ENCODE results near the gene TTC39C. TPM values are rescaled to one million over a fixed set of nuclear protein-coding genes. Genes with fewer than 3 reads are reported as not detected.

TTC39C gene
- total RNA-seq, 1 experiment from 2014 or later = 24.0 TPM

DNA sequence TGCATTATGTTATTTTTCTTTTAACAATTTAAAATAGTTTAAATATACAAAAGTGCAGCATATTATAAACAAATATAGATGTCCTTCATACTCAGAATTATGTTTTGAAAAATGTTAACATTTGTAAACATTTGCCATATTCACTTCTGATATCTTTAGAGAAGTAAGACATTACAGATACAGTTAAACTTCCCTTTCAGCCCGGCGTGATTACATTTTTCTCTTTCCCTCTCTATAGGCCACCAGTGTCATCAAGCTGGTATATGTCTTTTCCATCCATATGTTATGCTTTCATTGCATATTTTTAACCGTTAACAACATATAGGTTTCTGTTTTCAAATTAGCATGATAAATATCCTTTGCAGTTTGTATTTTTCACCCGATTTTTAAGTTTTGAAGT, 27.1 kb downstream of the TTC39C start:
- Histone ChIP-seq H3K27ac (ENCODE audit: low read depth, low read length, poor library complexity, severe bottlenecking) (no peak overlapping the region), H3K36me3 (ENCODE audit: insufficient read depth, low read length, poor library complexity, severe bottlenecking) (no peaks in the 10 kb centered on the region), H3K9me3 (ENCODE audit: low read depth, low read length, poor library complexity, severe bottlenecking) (peaks cover 6% of the 10 kb centered on the region), H3K4me1 (ENCODE audit: insufficient read depth, low read length, poor library complexity, severe bottlenecking) (peaks cover 12% of the 10 kb centered on the region), H3K4me3 (ENCODE audit: low read depth, low read length, poor library complexity, severe bottlenecking) (no peak overlapping the region), H3K27me3 (replicated peaks; ENCODE audit: insufficient read depth, low read depth, low read length, poor library complexity) (no peaks in the 10 kb centered on the region)
- no TSS peak for BruUV-seq (replicated peaks)
- intact Hi-C loops (cut with micrococcal nuclease; ENCODE audit: unreplicated experiment) = no loop called here
- no peak for DNase-seq (ENCODE audit: low spot score)
- ChIA-PET CTCF (no interaction called here), POLR2A (ENCODE audit: low non-redundant PET) (interaction anchor here (0.5 kb wide), 1 partner anchor 28 kb away, joined by 4 read pairs; no protein-coding TSS in a partner anchor)
- TF ChIP-seq, protein P1, sequence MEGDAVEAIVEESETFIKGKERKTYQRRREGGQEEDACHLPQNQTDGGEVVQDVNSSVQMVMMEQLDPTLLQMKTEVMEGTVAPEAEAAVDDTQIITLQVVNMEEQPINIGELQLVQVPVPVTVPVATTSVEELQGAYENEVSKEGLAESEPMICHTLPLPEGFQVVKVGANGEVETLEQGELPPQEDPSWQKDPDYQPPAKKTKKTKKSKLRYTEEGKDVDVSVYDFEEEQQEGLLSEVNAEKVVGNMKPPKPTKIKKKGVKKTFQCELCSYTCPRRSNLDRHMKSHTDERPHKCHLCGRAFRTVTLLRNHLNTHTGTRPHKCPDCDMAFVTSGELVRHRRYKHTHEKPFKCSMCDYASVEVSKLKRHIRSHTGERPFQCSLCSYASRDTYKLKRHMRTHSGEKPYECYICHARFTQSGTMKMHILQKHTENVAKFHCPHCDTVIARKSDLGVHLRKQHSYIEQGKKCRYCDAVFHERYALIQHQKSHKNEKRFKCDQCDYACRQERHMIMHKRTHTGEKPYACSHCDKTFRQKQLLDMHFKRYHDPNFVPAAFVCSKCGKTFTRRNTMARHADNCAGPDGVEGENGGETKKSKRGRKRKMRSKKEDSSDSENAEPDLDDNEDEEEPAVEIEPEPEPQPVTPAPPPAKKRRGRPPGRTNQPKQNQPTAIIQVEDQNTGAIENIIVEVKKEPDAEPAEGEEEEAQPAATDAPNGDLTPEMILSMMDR (conservative IDR thresholded peaks at IDR 0.05; ENCODE audit: low read depth, low read length) = no peak
- no peak for TF ChIP-seq EZH2 (IDR thresholded peaks at IDR 0.05; ENCODE audit: borderline replicate concordance, low read depth, low read length, poor library complexity, severe bottlenecking)

DNA sequence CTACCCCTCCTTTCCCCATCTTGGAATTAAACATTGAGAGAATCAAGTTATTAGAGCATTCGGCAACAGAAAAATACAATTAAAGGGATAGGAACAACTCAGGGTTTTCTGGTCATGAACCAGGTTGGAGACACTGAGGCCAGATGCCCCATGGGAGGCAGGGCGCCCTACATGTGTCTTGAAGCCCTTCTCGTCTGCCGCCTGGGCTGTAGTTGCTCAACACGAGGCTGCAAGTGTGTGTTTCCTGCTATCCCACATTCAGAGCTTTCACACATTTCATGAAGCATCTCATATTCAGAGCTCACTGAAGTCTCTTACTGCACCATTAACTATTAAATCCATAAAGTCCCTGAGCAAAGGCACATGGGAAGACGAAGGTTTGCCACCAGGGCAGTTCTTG, 28.8 kb downstream of the TTC39C start:
- Histone ChIP-seq H3K4me3 (ENCODE audit: low read depth, low read length, poor library complexity, severe bottlenecking) (no peak overlapping the region), H3K27me3 (replicated peaks; ENCODE audit: insufficient read depth, low read depth, low read length, poor library complexity) (no peaks in the 10 kb centered on the region), H3K4me1 (ENCODE audit: insufficient read depth, low read length, poor library complexity, severe bottlenecking) (peaks cover 12% of the 10 kb centered on the region), H3K36me3 (ENCODE audit: insufficient read depth, low read length, poor library complexity, severe bottlenecking) (no peaks in the 10 kb centered on the region), H3K27ac (ENCODE audit: low read depth, low read length, poor library complexity, severe bottlenecking) (no peak overlapping the region), H3K9me3 (ENCODE audit: low read depth, low read length, poor library complexity, severe bottlenecking) (peaks cover 6% of the 10 kb centered on the region)
- BruUV-seq (replicated peaks) = no TSS peak
- ChIA-PET CTCF (no interaction called here), POLR2A (ENCODE audit: low non-redundant PET) (interaction anchor here (0.7 kb wide), 1 partner anchor 43 kb away, joined by 6 read pairs; no protein-coding TSS in a partner anchor)
- TF ChIP-seq, protein P1 (conservative IDR thresholded peaks at IDR 0.05; ENCODE audit: low read depth, low read length) = no peak
- TF ChIP-seq EZH2 (IDR thresholded peaks at IDR 0.05; ENCODE audit: borderline replicate concordance, low read depth, low read length, poor library complexity, severe bottlenecking) = no peak
- DNase-seq (ENCODE audit: low spot score) = no peak
- intact Hi-C loops (cut with micrococcal nuclease; ENCODE audit: unreplicated experiment) = no loop called here

DNA sequence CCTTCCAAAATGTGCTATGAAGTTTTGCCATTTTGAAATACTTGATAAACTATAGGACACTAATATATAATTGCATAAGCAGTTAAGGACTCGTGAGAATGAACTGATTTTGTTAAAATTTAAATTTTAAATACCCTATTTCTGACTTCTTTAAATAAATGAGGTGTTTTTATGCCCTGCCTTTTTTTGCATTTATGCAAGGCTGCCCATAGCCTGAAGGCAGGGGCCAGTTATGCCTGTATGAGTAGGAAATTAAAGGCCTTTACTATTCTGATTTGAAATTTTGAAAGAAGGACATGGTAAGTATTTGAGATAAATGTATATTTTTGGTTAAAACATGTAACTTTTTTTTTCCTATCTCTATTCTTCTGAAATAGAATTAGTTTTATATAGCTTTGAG, 33.7 kb downstream of the TTC39C start:
- intact Hi-C loops (cut with micrococcal nuclease; ENCODE audit: unreplicated experiment) = loop anchor here (5.0 kb wide), 1 partner anchor 49 kb away; no protein-coding TSS in a partner anchor
- Histone ChIP-seq H3K4me3 (ENCODE audit: low read depth, low read length, poor library complexity, severe bottlenecking) (no peak overlapping the region), H3K4me1 (ENCODE audit: insufficient read depth, low read length, poor library complexity, severe bottlenecking) (peaks cover under 1% of the 10 kb centered on the region), H3K27me3 (replicated peaks; ENCODE audit: insufficient read depth, low read depth, low read length, poor library complexity) (no peaks in the 10 kb centered on the region), H3K27ac (ENCODE audit: low read depth, low read length, poor library complexity, severe bottlenecking) (no peak overlapping the region), H3K36me3 (ENCODE audit: insufficient read depth, low read length, poor library complexity, severe bottlenecking) (no peaks in the 10 kb centered on the region), H3K9me3 (ENCODE audit: low read depth, low read length, poor library complexity, severe bottlenecking) (no peaks in the 10 kb centered on the region)
- ChIA-PET CTCF (interaction anchor here (0.5 kb wide), 1 partner anchor 1955 kb away, joined by 3 read pairs; no protein-coding TSS in a partner anchor), POLR2A (ENCODE audit: low non-redundant PET) (no interaction called here)
- no TSS peak for BruUV-seq (replicated peaks)
- no peak for TF ChIP-seq EZH2 (IDR thresholded peaks at IDR 0.05; ENCODE audit: borderline replicate concordance, low read depth, low read length, poor library complexity, severe bottlenecking)
- TF ChIP-seq, protein P1 (conservative IDR thresholded peaks at IDR 0.05; ENCODE audit: low read depth, low read length) = no peak
- DNase-seq (ENCODE audit: low spot score) = no peak
